Hepatic stellate cell (primary cell): ENCODE data around the gene PRKAR1A.

Experiments used
- DNase-seq: peaks from one replicate; pipeline ENCODE4 v3.0.0; 2011; ENCODE audit warnings: low spot score

PRKAR1A gene

GRCh38 chr17:68600067-68600930 is 88.1 kb downstream of the PRKAR1A start:
- DNase-seq, result no peak
